Measurements from ENCODE around the gene PIP4K2A. TPM values are rescaled to one million over a fixed set of nuclear protein-coding genes. Genes with fewer than 3 reads are reported as not detected.

PIP4K2A gene
- total RNA-seq, 3 donors from 2014 or later (not counting 1 experiment from before 2014, with no cell fraction given), result 311 to 423 (median 405) TPM

GRCh38 chr10:22713853-22714478 lies 412 bp downstream of the PIP4K2A start:
- peak in 1 of 2 donors; percentile 67 for DNase-seq

GRCh38 chr10:22712956-22713852 lies 1.2 kb downstream of the PIP4K2A start:
- Mint-ChIP-seq H3K27me3 (ENCODE audit: low read depth in 2 of 2) (no peaks in the 10 kb centered on the region), H3K27ac (peak overlapping the region; percentile 82 to 87), H3K4me3 (peak overlapping the region; percentile 94), H3K4me1 (peaks cover 49 to 50% of the 10 kb centered on the region in 2 donors), H3K36me3 (no peaks in the 10 kb centered on the region), H3K9me3 (no peaks in the 10 kb centered on the region)
- Histone ChIP-seq H3K4me3 (ENCODE audit: low read length) (peak overlapping the region; percentile 98), H3K27ac (ENCODE audit: low read length) (peak overlapping the region; percentile 94), H3K9me3 (ENCODE audit: control insufficient read depth, insufficient read depth, low read length) (no peaks in the 10 kb centered on the region), H3K4me1 (ENCODE audit: control insufficient read depth, insufficient read depth, low read length) (peaks cover 21% of the 10 kb centered on the region), H3K27me3 (ENCODE audit: control insufficient read depth, insufficient read depth, low read length) (no peaks in the 10 kb centered on the region), H3K36me3 (ENCODE audit: control insufficient read depth, insufficient read depth, low read length) (no peaks in the 10 kb centered on the region)
- intact Hi-C loops (cut with micrococcal nuclease), result loop anchor here (2.0 to 10.0 kb wide), 8 partner anchors 30 to 711 kb away; partner anchors contain the start of genes BMI1 and DNAJC1
- ATAC-seq (peak in 2 of 3 donors; percentile 18 to 20), DNase-seq (peak; percentile 55 to 63)
- under 1% methylated on average over 73 of the region's 73 CpGs for WGBS (ENCODE audit: insufficient coverage)
- no peak for TF ChIP-seq CTCF (IDR thresholded peaks at IDR 0.05)

More at GRCh38 chr10:22713853-22714478, 412 bp downstream of the PIP4K2A start:
- H3K4me1 Mint-ChIP-seq, result peaks cover 41 to 42% of the 10 kb centered on the region in 2 donors
- H3K4me3 Mint-ChIP-seq, result peak overlapping the region; percentile 94
- H3K27me3 Mint-ChIP-seq (ENCODE audit: low read depth in 2 of 2), result no peaks in the 10 kb centered on the region
- Histone ChIP-seq H3K4me3 (ENCODE audit: low read length) (peak overlapping the region; percentile 98), H3K4me1 (ENCODE audit: control insufficient read depth, insufficient read depth, low read length) (peaks cover 14% of the 10 kb centered on the region), H3K27ac (ENCODE audit: low read length) (peak overlapping the region; percentile 94), H3K9me3 (ENCODE audit: control insufficient read depth, insufficient read depth, low read length) (no peaks in the 10 kb centered on the region), H3K36me3 (ENCODE audit: control insufficient read depth, insufficient read depth, low read length) (no peaks in the 10 kb centered on the region), H3K27me3 (ENCODE audit: control insufficient read depth, insufficient read depth, low read length) (no peaks in the 10 kb centered on the region)
- under 1% methylated on average over 67 of the region's 67 CpGs for WGBS (ENCODE audit: insufficient coverage)
- intact Hi-C loops (cut with micrococcal nuclease), result loop anchor here (2.0 to 10.0 kb wide), 8 partner anchors 31 to 712 kb away; partner anchors contain the start of genes BMI1 and DNAJC1
- no peaks in the 10 kb centered on the region for H3K9me3 Mint-ChIP-seq
- no peak for TF ChIP-seq CTCF (IDR thresholded peaks at IDR 0.05)
- peak overlapping the region; percentile 82 to 87 for H3K27ac Mint-ChIP-seq
- ATAC-seq, result peak; percentile 13 to 32 (median 30)
- no peaks in the 10 kb centered on the region for H3K36me3 Mint-ChIP-seq

GRCh38 chr10:22712211-22712955 lies 2.0 kb downstream of the PIP4K2A start:
- Histone ChIP-seq H3K27me3 (ENCODE audit: control insufficient read depth, insufficient read depth, low read length) (no peaks in the 10 kb centered on the region), H3K4me3 (ENCODE audit: low read length) (peak overlapping the region; percentile 98), H3K27ac (ENCODE audit: low read length) (peak overlapping the region; percentile 69), H3K9me3 (ENCODE audit: control insufficient read depth, insufficient read depth, low read length) (no peaks in the 10 kb centered on the region), H3K4me1 (ENCODE audit: control insufficient read depth, insufficient read depth, low read length) (peaks cover 29% of the 10 kb centered on the region), H3K36me3 (ENCODE audit: control insufficient read depth, insufficient read depth, low read length) (no peaks in the 10 kb centered on the region)
- peak overlapping the region; percentile 82 to 87 for H3K27ac Mint-ChIP-seq
- no peaks in the 10 kb centered on the region for H3K27me3 Mint-ChIP-seq (ENCODE audit: low read depth in 2 of 2)
- intact Hi-C loops (cut with micrococcal nuclease), result loop anchor here (2.0 to 10.0 kb wide), 8 partner anchors 30 to 710 kb away; partner anchors contain the start of genes BMI1 and DNAJC1
- WGBS (ENCODE audit: insufficient coverage), result 23% methylated on average over 4 of the region's 8 CpGs
- H3K4me3 Mint-ChIP-seq, result peak overlapping the region; percentile 94
- no peaks in the 10 kb centered on the region for H3K9me3 Mint-ChIP-seq
- no peak for TF ChIP-seq CTCF (IDR thresholded peaks at IDR 0.05)
- H3K4me1 Mint-ChIP-seq, result peaks cover 57 to 58% of the 10 kb centered on the region in 2 donors
- no peak for ATAC-seq
- H3K36me3 Mint-ChIP-seq, result no peaks in the 10 kb centered on the region
- no peak for DNase-seq

All from natural killer cell (primary cell).